Keratinocyte (primary cell): ENCODE data around the gene PLXDC1. TPM values are rescaled to one million over a fixed set of nuclear protein-coding genes. Genes with fewer than 3 reads are reported as not detected.

Experiments
- DNase-seq: peaks from one replicate; pipeline ENCODE4 v3.0.0-alpha.2; 2011; ENCODE audit warnings: low read depth, missing footprints, low spot score
- FAIRE-seq: peaks from 2 replicates; lab custom pipeline; 2011; peaks lifted over from hg19 to GRCh38; lab: Jason Lieb, UNC
- H2AFZ ChIP-seq: 2 replicates; pipeline ENCODE4 v1.6.0; 2012; ENCODE audit warnings: low read length, control low read depth, inconsistent platforms; ENCODE audit not compliant: control insufficient read depth
- H3K27ac ChIP-seq: 2 replicates; pipeline ENCODE4 v1.5.1; 2011; ENCODE audit warnings: low read length; ENCODE audit not compliant: control insufficient read depth, insufficient read depth
- H3K27me3 ChIP-seq: 3 replicates; pipeline ENCODE4 v1.6.0; 2011; ENCODE audit warnings: low read length; ENCODE audit not compliant: control insufficient read depth, insufficient read depth; ENCODE audit errors: extremely low read depth
- H3K36me3 ChIP-seq, 2 experiments: 2 replicates in 1 of 2; 3 replicates in 1 of 2; pipeline ENCODE4 v1.5.1; 2011; ENCODE audit warnings: low read length in 2 of 2, mild to moderate bottlenecking in 1 of 2; ENCODE audit not compliant: control insufficient read depth in 2 of 2, insufficient read depth in 2 of 2; ENCODE audit errors: extremely low read depth in 1 of 2
- H3K4me1 ChIP-seq: 3 replicates; pipeline ENCODE4 v1.5.1; 2011; ENCODE audit warnings: low read length; ENCODE audit not compliant: control insufficient read depth, insufficient read depth; ENCODE audit errors: extremely low read depth
- H3K4me2 ChIP-seq: 3 replicates; pipeline ENCODE4 v1.6.0; 2011; ENCODE audit warnings: low read depth, low read length; ENCODE audit not compliant: control insufficient read depth, insufficient read depth; ENCODE audit errors: extremely low read depth
- H3K4me3 ChIP-seq, 3 experiments: fragments of 200-600 bp in 1 of 3; sonication (generic) in 1 of 3; 2 replicates in 2 of 3; 3 replicates in 1 of 3; pipeline ENCODE4 v1.5.1; 2011 to 2016; ENCODE audit warnings: low read length in 3 of 3, mild to moderate bottlenecking in 3 of 3, control low read depth in 2 of 3, inconsistent platforms in 1 of 3, low read depth in 1 of 3, mixed read lengths in 1 of 3, mixed run types in 1 of 3, moderate library complexity in 1 of 3; ENCODE audit not compliant: control insufficient read depth in 2 of 3, insufficient read depth in 2 of 3; ENCODE audit errors: extremely low read depth in 1 of 3
- H3K79me2 ChIP-seq: 2 replicates; pipeline ENCODE4 v1.6.0; 2012; ENCODE audit warnings: low read length; ENCODE audit not compliant: control insufficient read depth, insufficient read depth
- H3K9ac ChIP-seq: 3 replicates; pipeline ENCODE4 v1.6.0; 2011; ENCODE audit warnings: low read length; ENCODE audit not compliant: control insufficient read depth, insufficient read depth; ENCODE audit errors: extremely low read depth
- H3K9me1 ChIP-seq: 3 replicates; pipeline ENCODE4 v1.6.0; 2011; ENCODE audit warnings: low read length; ENCODE audit not compliant: control insufficient read depth, insufficient read depth; ENCODE audit errors: extremely low read depth
- H3K9me3 ChIP-seq: 2 replicates; pipeline ENCODE4 v1.5.1; 2012; ENCODE audit warnings: low read depth, low read length; ENCODE audit not compliant: control insufficient read depth
- H4K20me1 ChIP-seq: 3 replicates; pipeline ENCODE4 v1.6.0; 2011; ENCODE audit warnings: low read length; ENCODE audit not compliant: control insufficient read depth, insufficient read depth; ENCODE audit errors: extremely low read depth
- EZH2 ChIP-seq: IDR thresholded peaks from one replicate; pipeline ENCODE4 v1.6.1; 2012; ENCODE audit warnings: inconsistent platforms, mild to moderate bottlenecking, low read length, moderate library complexity
- dilution Hi-C: fragments of 300-500 bp; cut with MboI; formaldehyde crosslinking; loops from one replicate; pipeline ENCODE4 v1.7.0; 2020; ENCODE audit warnings: low sequenced_read_pairs; ENCODE audit not compliant: extremely low pct_ligation_motif_present
- polyA plus RNA-seq, 5 experiments: library from polyadenylated mRNA; depleted of rRNA in 3 of 5; stranded (reverse) in 3 of 5; stranded (forward) in 1 of 5; unstranded in 1 of 5; fragments of >200 nt; gene quantifications; 1 replicate in 1 of 5; 2 replicates in 3 of 5; 3 replicates in 1 of 5; pipeline versions ENCODE4 v1.2.1 to v1.2.3, GENCODE V29; 2011 to 2012; ENCODE audit warnings: missing spikeins in 2 of 5, low read depth in 1 of 5, low replicate concordance in 1 of 5
- TF ChIP-seq, protein P1 (sequence below), 3 experiments: IDR thresholded peaks in 1 of 3; conservative IDR thresholded peaks in 1 of 3; optimal IDR thresholded peaks in 1 of 3; 2 replicates in 2 of 3; 3 replicates in 1 of 3; pipeline versions ENCODE3 to v1.5.1; 2011; ENCODE audit warnings: low read length in 3 of 3, mild to moderate bottlenecking in 3 of 3, moderate library complexity in 2 of 3, control low read depth in 1 of 3, inconsistent platforms in 1 of 3; ENCODE audit not compliant: insufficient read depth in 2 of 3; ENCODE audit errors: extremely low read depth in 1 of 3

Gene PLXDC1
- polyA plus RNA-seq, 1 donor (not counting 4 experiments of a cell fraction or from before 2014, with no cell fraction given): 0.35 TPM

DNA sequence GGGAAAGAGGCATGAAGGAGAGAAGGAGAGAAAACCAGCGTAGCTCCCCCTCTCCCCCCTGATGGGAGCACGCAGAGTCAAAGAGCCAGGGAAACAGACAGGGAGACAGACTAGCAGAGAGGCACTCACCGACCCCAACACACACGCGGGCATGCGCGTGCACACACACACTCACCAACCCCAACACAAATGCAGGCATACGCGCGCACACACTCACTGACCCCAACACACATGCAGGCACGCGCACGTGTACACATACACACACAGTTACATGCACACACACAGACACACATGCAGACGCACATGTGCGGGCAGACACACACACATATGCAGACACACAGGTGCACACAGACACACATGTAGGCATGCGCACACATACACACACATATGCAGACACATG is 41.5 kb upstream of the PLXDC1 start:
- H3K36me3 ChIP-seq: peaks cover 4 to 18% of the 10 kb centered on the region in 2 experiments
- no peaks in the 10 kb centered on the region for H3K9me1 ChIP-seq
- H3K79me2 ChIP-seq: peaks cover 21% of the 10 kb centered on the region
- no peak overlapping the region for H3K9ac ChIP-seq
- FAIRE-seq: no peak
- H2AFZ ChIP-seq: no peak overlapping the region
- no peak overlapping the region for H3K4me3 ChIP-seq
- TF ChIP-seq, protein P1, sequence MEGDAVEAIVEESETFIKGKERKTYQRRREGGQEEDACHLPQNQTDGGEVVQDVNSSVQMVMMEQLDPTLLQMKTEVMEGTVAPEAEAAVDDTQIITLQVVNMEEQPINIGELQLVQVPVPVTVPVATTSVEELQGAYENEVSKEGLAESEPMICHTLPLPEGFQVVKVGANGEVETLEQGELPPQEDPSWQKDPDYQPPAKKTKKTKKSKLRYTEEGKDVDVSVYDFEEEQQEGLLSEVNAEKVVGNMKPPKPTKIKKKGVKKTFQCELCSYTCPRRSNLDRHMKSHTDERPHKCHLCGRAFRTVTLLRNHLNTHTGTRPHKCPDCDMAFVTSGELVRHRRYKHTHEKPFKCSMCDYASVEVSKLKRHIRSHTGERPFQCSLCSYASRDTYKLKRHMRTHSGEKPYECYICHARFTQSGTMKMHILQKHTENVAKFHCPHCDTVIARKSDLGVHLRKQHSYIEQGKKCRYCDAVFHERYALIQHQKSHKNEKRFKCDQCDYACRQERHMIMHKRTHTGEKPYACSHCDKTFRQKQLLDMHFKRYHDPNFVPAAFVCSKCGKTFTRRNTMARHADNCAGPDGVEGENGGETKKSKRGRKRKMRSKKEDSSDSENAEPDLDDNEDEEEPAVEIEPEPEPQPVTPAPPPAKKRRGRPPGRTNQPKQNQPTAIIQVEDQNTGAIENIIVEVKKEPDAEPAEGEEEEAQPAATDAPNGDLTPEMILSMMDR (optimal IDR thresholded peaks at IDR 0.05 in 1 of 3, IDR thresholded peaks at IDR 0.05 in 1 of 3, conservative IDR thresholded peaks at IDR 0.05 in 1 of 3; ENCODE audit: extremely low read depth in 1 of 3, insufficient read depth in 2 of 3, low read length in 3 of 3): no peak
- no peak for TF ChIP-seq EZH2
- H3K4me2 ChIP-seq: no peak overlapping the region
- H3K27ac ChIP-seq: no peak overlapping the region
- peaks cover 8% of the 10 kb centered on the region for H3K4me1 ChIP-seq
- H3K9me3 ChIP-seq: no peaks in the 10 kb centered on the region
- dilution Hi-C loops: no loop called here
- no peaks in the 10 kb centered on the region for H4K20me1 ChIP-seq
- DNase-seq: no peak
- H3K27me3 ChIP-seq: no peaks in the 10 kb centered on the region

DNA sequence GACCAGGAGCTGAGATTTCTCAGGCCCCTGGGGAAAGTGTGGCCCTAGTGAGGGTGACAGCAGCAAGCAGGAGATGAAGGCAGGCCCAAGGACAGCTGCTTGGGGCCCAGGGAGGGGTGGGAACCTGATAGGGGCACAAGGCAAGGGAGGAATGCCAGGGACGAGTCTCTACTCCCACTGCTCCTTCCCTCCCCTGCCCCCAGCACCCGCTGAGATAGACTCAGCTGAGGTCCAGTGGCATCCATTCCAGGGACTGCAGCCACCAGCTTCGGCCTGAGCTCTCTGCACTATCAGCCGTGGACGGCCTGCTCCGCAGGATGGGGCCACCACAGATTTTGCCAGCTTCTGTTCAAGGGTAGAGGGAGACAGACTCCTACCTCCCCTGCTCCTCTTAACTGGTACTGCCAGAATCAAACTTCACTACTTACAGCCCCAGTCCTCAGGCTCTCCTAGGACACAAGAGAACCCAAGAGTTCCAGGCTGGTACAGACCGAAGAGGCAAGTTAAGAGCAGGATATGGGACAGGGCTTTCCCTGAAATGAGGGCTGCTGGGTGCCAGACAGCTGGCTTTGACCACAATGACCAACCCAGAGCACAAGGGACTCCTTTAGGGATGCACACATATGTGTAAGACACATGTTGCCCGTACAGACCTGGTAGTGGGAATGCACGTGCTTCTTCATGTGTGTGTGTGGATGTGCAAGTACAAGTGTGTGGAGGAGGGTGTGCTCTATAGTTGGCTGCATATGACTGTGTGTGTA is 40.5 kb upstream of the PLXDC1 start:
- Histone ChIP-seq H3K4me2 (no peak overlapping the region), H3K9me3 (no peaks in the 10 kb centered on the region), H3K36me3 (peaks cover 9 to 24% of the 10 kb centered on the region in 2 experiments), H2AFZ (no peak overlapping the region), H3K4me1 (peaks cover 7% of the 10 kb centered on the region), H3K9me1 (no peaks in the 10 kb centered on the region), H4K20me1 (no peaks in the 10 kb centered on the region), H3K27ac (no peak overlapping the region), H3K27me3 (no peaks in the 10 kb centered on the region), H3K79me2 (peaks cover 21% of the 10 kb centered on the region), H3K9ac (no peak overlapping the region), H3K4me3 (no peak overlapping the region)
- DNase-seq (no peak), FAIRE-seq (no peak)
- dilution Hi-C loops: no loop called here
- no peak for TF ChIP-seq EZH2
- TF ChIP-seq, protein P1 (optimal IDR thresholded peaks at IDR 0.05 in 1 of 3, IDR thresholded peaks at IDR 0.05 in 1 of 3, conservative IDR thresholded peaks at IDR 0.05 in 1 of 3; ENCODE audit: extremely low read depth in 1 of 3, insufficient read depth in 2 of 3, low read length in 3 of 3): no peak
